Measurements from ENCODE around the gene STOML3. TPM values are rescaled to one million over a fixed set of nuclear protein-coding genes. Genes with fewer than 3 reads are reported as not detected.

The STOML3 gene
- polyA plus RNA-seq, 4 donors = 0.08 to 0.20 (median 0.14) TPM

DNA sequence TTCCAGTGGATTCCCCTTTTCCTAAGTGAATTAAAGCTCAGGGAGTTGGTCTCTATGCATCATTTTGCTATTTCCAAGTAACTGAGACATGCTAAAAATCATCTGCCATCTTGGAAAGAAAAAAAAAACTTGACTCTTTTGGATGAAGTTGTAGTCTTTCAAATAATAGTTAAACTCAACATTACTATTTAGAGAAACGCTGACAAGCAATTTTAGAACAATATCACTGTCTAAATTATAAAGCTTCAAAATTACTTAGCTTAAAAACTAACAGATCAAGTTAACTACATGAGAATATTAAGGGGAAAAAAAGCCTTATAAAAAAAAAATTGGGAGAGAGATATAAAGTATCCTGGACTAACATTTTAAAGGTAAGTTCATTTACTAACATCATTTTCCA, 68.5 kb downstream of the STOML3 start:
- DNase-seq (ENCODE audit: low read depth in 4 of 4, low spot score in 3 of 4) = no peak

DNA sequence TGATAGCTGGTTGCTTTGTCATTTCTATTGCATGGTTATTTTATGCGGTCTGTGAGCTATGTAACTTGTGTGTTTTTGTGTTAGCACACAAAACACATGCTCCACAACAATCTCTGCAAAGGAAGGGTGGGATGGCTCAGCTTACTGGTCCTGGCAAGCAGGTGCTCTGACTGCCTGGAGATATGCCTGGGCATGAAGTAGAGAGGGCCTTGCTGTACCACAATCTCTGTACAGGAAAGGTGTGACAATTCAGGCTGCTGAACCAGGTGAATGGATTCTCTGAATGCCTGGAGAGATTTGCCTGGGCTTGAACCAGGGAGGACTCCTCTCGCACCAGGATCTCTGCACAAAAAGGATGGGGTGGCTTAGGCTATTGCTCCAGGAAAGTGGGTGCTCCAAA, 69.5 kb downstream of the STOML3 start:
- no peak for DNase-seq (ENCODE audit: low read depth in 4 of 4, low spot score in 3 of 4)

Other genes with a start within 250 kb of the STOML3 start
- 10 to 100 TPM; 24.6 to 45.9 (median 38.5) TPM for gene PROSER1, start 47.3 kb upstream of the STOML3 start, polyA plus RNA-seq (ENCODE audit: insufficient read length in 4 of 4)
- gene NHLRC3, start 47.6 kb upstream of the STOML3 start, polyA plus RNA-seq (ENCODE audit: insufficient read length in 4 of 4) = 10 to 100 TPM; 40.2 to 70.6 (median 41.8) TPM